ENCODE results near the gene TAPT1. TPM values are rescaled to one million over a fixed set of nuclear protein-coding genes. Genes with fewer than 3 reads are reported as not detected.
A peak's percentile ranks its signal among the peaks of the same experiment; 100 is the strongest.

Gene TAPT1
- total and polyA plus RNA-seq, 2 of the 13 experiments (the other 11 are each of a cell fraction or from before 2014, with no cell fraction given): 24.5 to 25.3 TPM

GRCh38 chr4:16257611-16258010 lies 31.3 kb upstream of the TAPT1 start (continued):
- no peak for TF ChIP-seq TARDBP (CRISPR knock-in tag; IDR thresholded peaks at IDR 0.05)
- TF ChIP-seq ZMYM4 (CRISPR knock-in tag; IDR thresholded peaks at IDR 0.05): peak; percentile 56; the same call in 1 of the 2 replicates
- TF ChIP-seq, protein P1, sequence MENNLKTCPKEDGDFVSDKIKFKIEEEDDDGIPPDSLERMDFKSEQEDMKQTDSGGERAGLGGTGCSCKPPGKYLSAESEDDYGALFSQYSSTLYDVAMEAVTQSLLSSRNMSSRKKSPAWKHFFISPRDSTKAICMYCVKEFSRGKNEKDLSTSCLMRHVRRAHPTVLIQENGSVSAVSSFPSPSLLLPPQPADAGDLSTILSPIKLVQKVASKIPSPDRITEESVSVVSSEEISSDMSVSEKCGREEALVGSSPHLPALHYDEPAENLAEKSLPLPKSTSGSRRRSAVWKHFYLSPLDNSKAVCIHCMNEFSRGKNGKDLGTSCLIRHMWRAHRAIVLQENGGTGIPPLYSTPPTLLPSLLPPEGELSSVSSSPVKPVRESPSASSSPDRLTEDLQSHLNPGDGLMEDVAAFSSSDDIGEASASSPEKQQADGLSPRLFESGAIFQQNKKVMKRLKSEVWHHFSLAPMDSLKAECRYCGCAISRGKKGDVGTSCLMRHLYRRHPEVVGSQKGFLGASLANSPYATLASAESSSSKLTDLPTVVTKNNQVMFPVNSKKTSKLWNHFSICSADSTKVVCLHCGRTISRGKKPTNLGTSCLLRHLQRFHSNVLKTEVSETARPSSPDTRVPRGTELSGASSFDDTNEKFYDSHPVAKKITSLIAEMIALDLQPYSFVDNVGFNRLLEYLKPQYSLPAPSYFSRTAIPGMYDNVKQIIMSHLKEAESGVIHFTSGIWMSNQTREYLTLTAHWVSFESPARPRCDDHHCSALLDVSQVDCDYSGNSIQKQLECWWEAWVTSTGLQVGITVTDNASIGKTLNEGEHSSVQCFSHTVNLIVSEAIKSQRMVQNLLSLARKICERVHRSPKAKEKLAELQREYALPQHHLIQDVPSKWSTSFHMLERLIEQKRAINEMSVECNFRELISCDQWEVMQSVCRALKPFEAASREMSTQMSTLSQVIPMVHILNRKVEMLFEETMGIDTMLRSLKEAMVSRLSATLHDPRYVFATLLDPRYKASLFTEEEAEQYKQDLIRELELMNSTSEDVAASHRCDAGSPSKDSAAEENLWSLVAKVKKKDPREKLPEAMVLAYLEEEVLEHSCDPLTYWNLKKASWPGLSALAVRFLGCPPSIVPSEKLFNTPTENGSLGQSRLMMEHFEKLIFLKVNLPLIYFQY (CRISPR knock-in tag; IDR thresholded peaks at IDR 0.05; ENCODE audit: borderline replicate concordance): no peak
- no peak for TF ChIP-seq SP5 (CRISPR knock-in tag; IDR thresholded peaks at IDR 0.05; ENCODE audit: borderline replicate concordance, low read depth)
- TF ChIP-seq JUNB (CRISPR knock-in tag; IDR thresholded peaks at IDR 0.05; ENCODE audit: borderline replicate concordance): no peak
- no peak for TF ChIP-seq HOMEZ (CRISPR knock-in tag; IDR thresholded peaks at IDR 0.05; ENCODE audit: low read depth)
- TF ChIP-seq ZNF496 (CRISPR knock-in tag; IDR thresholded peaks at IDR 0.05; ENCODE audit: insufficient replicate concordance): no peak
- no peak for TF ChIP-seq TSC22D2 (CRISPR knock-in tag; IDR thresholded peaks at IDR 0.05; ENCODE audit: borderline replicate concordance)
- no peak for TF ChIP-seq ZNF512B (CRISPR knock-in tag; IDR thresholded peaks at IDR 0.05; ENCODE audit: borderline replicate concordance)
- peak in 1 of 2 experiments; percentile 41; a peak in 1 of 4 replicates for TF ChIP-seq NR2F1 (CRISPR knock-in tag; IDR thresholded peaks at IDR 0.05)
- TF ChIP-seq, protein P2, sequence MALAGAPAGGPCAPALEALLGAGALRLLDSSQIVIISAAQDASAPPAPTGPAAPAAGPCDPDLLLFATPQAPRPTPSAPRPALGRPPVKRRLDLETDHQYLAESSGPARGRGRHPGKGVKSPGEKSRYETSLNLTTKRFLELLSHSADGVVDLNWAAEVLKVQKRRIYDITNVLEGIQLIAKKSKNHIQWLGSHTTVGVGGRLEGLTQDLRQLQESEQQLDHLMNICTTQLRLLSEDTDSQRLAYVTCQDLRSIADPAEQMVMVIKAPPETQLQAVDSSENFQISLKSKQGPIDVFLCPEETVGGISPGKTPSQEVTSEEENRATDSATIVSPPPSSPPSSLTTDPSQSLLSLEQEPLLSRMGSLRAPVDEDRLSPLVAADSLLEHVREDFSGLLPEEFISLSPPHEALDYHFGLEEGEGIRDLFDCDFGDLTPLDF (CRISPR knock-in tag; IDR thresholded peaks at IDR 0.05): no peak
- TF ChIP-seq TOE1 (CRISPR knock-in tag; IDR thresholded peaks at IDR 0.05): no peak
- TF ChIP-seq ZUFSP (CRISPR knock-in tag; IDR thresholded peaks at IDR 0.05; ENCODE audit: borderline replicate concordance): no peak
- TF ChIP-seq ZNF138 (CRISPR knock-in tag; IDR thresholded peaks at IDR 0.05; ENCODE audit: low read depth): no peak
- TF ChIP-seq CSRNP2 (CRISPR knock-in tag; conservative IDR thresholded peaks at IDR 0.05; ENCODE audit: low read depth): no peak
- TF ChIP-seq ZFP37 (CRISPR knock-in tag; IDR thresholded peaks at IDR 0.05; ENCODE audit: borderline replicate concordance): no peak
- TF ChIP-seq RFX1 (IDR thresholded peaks at IDR 0.05): no peak

All from HepG2 (cell line).